GM21825 (cell line): ENCODE results near the gene SCD5.

ENCODE experiments used
- ATAC-seq: cut with Tn5 transposase; IDR thresholded peaks from one replicate; pipeline ENCODE4 v1.9.1; 2021; ENCODE audit warnings: mild to moderate bottlenecking, moderate library complexity; ENCODE audit not compliant: unreplicated experiment

Gene SCD5

DNA sequence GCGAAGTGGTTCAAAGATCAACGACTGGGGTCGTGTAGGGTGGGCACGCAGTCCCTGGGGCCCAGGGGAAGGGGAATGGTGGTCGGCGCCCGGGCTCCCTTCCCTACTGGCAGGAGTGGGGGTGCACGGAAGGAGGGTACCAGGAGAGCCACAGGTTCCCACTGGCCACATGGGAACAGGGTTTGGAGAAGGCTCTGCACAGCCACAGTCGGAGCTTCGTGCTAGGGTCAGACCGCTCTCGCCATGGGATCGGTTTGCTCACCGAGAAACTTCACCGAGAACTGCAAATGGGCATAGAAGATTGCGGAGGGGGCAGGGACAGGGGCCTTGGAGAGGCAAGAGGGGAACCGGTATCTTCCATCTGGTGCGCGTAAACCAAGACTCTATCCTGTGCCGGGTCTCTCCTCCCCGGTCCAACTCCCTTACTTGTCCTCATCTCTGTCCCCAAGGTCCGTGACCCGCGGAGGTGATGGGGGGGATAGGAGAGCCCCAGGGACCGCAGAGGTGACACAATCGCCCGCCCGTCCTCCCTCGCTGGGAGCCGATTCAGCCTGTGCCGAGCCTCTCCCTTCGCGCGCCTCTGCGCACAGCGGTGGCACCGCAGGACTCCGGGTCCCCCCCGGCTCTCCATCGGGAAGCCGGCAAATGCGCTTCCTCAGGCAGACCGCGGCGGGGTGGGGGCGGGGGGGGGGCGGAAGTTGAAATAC, 1.0 kb downstream of the SCD5 start:
- ATAC-seq = no peak

DNA sequence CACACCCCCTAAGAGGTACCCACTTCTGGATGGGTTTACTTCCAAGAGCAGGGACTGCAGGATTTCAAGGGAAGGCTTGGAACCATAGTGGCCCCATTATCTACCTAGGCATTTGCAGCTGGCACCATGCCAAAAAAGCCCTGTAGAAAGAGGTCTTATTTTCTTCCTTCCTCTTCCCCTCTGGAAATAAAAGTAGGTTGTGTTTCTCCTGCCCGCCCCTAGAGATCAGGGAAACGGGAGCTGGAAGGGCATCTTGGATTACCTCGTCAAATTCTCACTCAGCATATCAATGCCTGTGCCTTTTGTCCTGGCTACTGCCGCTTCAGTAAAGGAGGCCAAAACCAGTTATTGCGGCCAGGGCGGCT, 1.6 kb downstream of the SCD5 start:
- no peak for ATAC-seq

DNA sequence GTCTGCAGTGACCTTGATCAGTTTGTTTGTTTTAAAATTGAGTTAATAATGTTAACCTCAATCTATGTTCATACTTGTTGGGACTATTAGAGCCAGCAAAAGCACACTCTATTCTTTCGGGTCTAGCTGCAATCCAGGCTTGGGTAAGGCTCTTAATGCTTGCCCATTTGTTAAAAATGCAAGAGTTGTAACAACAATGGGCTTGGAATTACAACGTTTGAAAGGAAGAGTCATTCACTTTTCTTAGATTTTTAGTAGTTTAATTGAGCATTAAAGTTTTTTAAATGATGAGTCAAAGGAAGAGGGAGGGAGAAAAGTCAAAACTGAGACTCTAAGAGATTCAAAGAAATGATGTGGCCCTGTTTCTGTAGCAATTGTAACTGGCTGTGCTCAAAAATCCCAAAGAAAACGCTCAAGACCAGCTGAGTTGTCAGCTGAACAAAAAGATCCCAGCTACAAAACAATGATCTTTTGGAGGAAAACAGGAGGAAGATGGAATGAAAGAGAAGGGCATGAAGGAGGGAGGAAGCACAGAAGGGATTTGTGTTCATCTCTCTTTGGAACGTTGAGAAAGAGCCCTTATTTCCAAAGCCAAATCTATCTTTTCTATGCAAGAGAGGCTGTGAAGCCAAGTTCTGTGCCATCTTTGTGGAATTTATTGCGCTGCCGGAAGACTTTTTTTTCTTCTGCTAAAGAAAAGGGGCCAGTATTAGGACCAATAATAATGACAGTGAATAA, 5.5 kb downstream of the SCD5 start:
- no peak for ATAC-seq

DNA sequence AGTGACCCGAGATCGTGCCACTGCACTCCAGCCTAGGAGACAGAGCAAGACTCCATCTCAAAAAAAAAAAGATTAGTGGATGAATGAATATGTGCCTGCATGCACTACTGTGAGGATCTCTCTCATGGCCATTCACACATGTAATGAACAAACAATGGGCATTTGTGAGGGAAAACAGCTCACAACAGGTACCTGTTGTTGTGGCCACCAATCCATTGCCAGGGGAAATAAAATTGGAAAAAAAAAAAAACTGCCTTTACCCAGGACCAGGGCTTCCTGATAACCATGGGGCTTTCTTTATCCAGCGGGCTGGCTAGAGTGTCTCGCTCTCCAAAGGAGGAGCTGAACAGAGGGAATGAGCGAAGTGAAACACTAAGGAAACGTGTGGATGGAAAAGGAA, 7.4 kb downstream of the SCD5 start:
- ATAC-seq = no peak

DNA sequence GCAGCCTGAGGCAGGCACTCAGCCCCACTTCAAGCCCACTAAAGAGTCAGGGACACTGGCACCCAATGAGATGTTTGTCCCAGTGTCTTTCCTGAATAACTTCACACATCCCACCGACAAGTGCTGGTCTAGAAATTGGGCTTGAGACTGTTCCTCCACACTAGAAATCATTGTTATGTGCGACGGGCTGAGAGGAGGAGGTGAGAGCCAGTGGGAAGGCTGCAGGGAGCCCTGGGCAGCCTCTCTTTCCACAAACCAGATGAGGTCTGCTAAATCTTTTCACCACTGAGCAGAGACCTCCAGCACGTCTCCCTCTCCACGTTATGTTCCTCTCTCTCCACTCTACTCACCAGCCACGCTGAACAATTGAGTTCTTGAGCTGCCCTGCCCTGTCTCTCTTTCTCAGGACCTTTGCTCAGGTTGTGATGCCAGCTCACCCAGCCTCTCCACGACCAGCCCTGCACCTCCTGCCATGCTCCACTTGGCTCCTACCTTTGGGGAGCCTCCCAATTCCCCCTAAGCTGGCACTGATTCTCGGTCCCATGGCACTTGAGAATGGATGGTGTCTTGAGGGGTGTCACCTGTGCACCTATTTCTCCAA, 8.4 kb downstream of the SCD5 start:
- no peak for ATAC-seq

DNA sequence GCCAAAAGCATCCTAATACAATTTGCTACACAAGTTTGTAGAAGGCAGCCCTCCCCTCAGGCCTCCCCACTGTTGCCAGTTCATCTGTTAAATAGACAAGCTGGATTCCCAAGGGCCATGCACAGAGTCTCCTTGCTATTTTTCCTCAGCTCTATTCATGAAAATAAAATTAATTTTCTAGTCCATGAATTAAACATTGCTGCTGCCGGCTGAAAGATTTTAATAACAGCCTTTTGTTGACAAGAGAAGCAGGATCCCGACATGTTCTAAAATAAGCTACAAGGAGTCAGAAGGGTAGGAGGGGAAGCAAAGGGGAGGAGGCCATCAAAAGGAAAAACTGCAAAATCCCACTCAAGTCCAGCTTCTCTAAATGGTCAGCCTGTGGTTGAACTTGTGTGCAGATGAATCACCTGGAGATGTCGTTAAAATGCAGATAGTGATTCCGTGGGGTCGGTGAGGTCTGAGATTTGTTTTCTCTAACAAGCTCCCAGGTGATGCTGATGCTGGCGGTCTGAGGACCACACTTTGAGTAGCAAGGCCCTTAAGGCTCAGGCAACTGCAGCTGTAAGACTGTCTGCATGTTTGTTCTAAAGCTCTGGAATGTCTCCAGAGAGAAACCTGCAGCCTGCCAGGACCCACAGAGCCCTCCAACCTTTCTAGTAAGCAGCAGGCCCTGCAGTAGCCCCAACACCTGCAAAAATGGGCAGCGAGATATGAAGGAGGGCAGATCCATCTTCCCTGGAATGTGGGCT, 9.4 kb downstream of the SCD5 start:
- no peak for ATAC-seq

DNA sequence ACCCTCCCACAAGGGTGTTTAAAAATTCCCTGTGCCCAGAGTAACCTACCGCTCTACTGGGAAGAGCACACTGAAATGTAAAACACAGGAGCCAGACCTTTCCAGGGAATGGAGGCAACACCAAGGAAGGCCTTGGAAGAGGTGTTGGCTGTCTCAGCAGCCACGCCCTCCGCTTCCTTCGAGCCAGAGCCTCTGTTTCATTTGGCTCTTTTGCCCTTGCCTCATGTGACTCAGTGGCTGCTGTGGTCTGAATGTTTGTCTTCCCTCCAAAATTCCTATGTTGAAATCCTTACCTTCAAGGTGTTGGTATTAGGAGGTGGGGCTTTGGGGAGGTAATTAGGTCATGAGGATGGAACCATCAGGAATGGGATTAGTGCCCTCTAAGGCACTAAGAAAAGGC, 11.3 kb downstream of the SCD5 start:
- no peak for ATAC-seq

DNA sequence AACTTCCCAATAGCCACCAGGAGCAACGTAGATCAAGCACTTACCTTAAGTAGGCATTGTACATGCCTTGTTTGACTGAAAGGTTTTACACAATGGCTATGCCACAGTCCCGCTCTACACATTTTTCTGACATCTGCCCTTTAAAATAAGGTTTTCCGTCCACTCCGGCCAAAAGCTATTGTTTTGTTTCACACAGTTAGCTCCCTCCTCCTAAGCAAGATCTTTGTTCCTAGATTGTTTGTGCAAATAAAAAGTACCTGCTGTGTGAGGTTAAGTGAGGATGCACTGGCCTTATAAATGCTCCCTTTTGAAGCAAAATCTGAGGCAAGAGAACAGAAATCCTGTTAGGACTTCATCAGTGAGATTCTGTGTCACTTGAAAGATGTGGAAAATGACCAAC, 11.8 kb downstream of the SCD5 start:
- no peak for ATAC-seq

DNA sequence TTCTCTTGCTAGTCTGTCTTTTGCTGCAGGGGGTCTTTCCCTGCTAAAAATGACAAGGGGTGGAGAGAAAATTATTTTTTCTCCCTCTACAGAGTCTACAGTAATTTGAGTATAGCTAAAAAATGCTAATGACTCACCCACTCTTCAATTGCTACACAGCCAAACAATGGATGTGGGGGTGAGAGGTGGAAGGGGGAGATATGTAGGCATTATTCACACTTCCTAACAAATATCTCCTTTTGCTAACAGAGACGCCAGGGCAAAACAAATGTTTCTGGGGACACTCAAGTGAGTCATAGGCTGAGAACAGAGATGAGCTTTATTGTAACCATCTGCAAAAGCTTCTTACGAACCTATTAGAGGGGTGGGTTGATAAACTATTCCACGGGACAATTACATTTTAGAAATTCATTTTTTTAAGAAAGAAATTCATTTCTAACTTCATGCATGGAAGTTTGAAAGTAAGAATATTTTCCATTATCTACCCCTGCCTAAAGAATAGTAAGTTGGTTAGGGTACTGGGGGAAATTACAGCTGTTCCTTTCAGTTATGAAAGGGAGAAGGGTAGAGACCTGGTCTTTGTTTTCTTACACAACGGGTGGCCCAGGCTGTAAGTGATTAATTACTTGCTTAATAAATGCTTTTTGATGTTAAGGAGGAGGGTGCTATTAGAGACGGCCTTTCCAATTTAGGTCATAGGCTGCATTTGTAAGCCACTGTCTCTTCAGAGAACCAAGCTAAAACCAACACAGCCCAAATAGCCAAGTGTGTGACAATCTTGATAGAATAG, 12.8 kb downstream of the SCD5 start:
- ATAC-seq = no peak

DNA sequence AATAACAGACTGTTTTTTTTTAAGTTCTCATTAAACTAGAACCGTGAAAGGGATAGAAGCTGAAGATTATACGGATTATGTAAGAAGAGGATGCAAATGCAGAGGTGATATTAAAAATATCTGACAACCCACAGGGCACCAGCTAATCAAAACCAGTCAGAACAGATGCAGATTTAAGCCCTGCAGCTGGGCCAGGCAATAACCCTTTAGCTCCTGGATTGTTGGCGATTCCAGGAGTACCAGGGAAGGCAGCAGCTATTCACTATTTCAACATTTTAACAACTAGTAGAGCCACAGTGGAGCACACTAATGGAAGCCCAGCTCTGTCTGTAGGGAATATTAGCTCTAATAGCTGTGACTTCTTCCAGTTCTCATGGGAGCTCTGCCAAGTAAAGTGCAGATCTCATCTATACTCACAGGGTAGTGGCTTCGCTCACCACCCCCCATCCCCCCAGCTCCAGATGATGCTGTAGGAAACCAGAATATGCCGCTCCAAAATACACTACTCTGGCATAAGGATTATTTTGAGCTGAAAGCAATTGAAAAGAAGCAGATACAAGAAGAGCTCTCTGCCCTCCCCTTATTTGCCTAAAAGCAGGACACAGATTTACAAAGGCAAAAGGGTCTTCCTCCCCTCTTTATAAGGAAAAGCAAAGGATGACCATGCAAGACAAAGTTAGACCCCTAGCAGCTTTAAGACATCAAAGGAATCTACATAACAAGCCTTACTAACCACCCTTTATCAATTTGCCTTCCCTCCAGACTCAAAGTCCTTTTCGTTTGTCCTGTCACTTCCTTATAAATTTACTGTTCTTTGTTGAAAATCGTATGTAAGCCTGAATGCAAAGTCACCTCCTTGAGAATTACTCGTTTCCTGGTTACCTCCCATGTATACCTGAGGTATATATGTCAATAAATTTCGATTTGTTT, 13.7 kb downstream of the SCD5 start:
- no peak for ATAC-seq

DNA sequence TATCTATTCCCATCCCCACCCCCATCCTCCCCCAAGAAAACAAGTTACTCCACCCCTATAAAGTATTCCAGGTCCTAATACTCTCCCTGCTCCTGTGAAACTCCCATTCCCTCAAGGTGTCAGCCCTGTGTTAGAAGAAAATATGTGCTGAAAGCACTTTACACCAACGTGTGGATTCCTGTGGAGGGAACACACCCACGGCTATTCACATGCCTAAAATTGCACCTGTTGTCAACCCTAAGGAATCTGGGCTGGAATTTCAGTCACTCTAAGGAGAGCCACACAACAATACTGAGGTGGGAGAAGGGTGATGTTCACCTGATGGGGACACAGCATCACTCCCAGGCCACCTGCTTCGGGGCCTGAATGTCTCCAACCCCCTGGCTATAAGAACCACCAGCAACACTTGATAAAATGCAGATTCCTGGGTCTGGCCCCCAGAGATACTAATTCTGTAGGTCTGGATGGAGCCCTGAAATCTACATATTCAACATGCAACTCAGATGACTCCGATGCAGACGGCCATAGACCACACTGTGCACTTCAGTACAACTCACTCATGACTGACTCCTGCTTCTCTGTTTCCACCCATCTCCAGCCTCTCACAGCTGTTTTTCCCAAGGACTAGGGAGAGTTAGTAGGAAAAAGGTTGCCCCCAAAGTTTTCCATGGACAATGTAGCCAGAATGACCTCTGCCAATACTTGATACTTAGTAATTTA, 15.8 kb downstream of the SCD5 start:
- no peak for ATAC-seq

DNA sequence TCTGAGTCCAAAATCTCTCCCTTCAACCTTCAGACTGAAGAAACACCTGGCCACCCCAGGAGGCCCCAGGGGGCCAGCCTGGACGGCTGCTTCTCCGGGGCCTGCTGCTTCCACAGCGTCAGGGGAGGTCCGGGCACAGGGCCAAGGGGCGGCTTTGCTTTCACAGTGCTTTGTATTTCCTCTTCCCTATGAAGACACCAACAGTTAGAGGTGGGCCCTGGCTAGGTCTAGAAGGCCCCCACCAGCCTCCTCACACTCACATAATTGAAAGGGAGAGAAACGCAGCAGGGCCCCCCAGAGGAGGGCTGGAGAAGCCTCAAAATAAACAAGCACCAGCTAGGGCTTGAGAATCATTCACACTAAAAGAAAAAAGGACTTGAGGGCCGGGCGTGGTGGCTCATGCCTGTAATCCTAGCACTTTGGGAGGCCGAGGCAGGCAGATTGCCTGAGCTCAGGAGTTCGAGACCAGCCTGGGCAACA, 17.8 kb downstream of the SCD5 start:
- ATAC-seq = no peak

DNA sequence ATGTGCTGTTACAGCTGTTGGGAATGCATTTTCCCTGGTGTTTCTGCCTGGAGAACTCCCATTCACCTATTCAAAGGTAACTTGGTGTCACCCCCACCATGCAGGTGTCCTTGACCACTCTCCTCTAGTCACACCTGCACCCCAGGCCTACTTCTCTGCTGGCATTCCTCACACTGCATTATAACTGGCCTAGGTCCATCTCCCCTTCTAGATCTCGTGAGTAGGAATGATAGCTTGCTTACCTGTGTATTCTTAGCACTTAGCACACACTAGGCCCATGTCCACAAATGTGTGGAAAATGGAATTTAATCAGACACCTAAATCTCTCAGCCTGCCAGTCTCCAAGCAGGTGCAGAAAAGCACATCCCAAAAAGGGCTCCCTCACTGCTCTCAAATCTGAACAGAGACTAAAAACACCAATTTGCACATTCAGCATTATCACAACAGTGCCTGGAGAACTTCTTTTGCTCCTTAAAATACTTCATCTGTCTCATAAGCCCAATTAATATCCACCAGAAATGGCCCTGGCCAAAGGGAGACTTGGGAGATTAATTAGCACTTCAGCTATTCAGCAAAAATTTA, 18.3 kb downstream of the SCD5 start:
- ATAC-seq = no peak

DNA sequence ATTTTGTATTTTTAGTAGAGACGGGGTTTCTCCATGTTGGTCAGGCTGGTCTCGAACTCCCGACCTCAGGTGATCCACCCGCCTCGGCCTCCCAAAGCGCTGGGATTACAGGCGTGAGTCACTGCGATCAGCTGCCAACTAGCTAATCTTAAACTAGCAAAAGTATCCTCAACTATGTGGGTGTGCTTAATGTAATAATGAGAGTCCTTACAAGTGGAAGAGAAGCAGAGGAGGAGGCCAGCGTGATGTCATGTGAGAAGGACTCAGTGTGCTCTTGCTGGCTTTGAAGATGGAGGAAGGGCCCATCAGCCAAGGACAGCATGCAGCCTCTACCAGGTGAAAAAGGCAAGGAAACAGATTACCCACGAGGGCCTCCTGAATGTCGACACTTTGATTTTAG, 19.6 kb downstream of the SCD5 start:
- no peak for ATAC-seq

DNA sequence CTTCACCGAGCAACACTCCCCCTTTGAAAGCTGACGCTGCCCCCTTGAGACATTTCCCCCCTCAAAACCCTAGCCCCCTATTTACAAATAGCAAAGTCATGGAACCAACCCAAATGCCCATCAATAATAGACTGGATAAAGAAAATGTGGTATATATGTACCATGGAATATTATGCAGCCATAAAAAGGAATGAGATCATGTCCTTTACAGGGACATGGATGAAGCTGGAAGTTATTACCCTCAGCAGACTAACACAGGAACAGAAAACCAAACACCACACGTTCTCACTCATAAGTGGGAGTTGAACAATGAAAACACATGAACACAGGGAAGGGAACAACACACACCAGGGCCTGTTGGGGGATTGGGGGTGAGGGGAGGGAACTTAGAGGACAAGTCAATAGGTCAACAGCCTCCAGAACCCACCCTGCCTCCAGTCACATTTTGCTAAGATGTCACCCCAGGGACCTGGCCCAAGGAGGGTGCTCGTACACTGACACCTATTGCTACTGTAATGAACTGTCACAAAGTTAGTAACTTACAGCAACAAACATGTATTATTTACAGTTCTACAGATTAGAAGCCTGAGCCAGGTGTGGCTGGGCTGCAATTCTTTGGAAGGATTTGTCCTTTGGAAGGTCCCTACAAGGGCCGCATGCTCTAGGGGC, 20.6 kb downstream of the SCD5 start:
- ATAC-seq = no peak

DNA sequence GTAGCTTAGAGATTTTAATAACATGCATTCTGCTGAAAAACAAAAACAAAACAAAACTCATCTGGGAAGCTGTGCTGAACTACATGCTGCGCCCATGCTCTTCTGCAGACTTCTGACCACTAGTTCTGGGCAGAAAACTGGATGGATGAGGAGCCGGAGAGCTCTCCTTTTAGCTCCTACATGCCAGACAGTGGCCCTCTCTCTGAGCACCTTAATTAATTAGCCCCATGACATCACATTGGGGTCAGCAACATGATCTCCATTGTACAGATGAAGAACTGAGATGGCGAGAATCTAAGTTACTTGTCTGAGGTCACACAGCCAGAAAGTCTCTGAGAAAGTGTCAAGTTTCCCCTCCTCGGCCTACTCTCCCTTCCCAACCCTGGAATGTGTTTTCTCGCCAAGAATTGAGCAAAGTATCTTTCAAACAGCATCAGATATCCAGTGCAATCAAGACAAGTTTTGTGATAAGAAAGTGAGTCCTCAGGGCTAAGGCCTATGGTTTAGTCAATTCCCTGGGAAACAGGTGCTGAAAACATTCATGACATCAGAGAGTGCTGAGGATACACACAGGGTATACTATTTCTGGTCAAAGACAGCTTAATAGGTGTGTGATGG, 21.6 kb downstream of the SCD5 start:
- ATAC-seq = no peak

DNA sequence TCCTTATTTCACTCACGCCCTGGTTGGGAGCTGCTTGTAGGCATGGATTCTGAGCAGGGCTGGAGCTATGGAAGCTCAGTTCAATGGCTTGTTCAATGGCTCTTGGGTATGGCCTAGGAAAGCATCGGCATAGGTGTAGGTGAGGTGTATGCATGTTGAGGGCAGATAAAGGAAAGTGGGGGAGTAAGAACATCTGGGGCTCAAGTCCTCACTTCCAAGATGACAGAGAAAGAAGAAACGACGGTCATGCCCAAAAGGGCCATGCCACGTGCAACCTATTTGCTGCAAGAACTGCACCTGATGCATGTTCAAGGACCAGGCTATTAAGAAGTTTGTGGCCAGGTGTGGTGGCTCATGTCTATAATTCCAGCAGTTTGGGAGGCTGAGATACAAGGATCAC, 23.4 kb downstream of the SCD5 start:
- no peak for ATAC-seq

DNA sequence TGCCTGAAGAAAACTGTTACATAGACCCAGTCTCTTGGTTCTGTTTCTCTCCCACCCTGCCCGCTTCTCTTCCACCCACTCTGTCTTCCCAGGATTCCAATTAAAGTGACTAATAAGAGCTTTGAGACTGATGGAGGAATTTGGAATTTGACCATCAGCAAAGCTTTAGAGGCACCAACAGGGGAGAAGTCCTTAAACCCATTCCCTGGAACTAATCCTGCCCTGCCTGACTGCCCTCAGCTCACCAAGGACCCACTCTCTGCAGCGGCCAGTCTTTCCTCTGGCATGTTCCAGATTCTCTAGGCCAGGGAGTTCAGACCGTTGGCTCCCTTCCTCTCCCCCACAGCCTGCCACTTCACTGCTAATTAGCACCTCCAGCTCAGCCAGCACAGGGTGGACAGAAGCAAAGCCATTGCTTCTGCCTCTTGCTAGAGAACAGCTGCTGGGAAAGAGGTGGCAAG, 23.9 kb downstream of the SCD5 start:
- no peak for ATAC-seq
